B cell (primary cell): ENCODE measurements around the gene GC. TPM values are rescaled to one million over a fixed set of nuclear protein-coding genes. Genes with fewer than 3 reads are reported as not detected.

Experiments used
- ATAC-seq: fragments of 200-7000 bp; cut with Tn5 transposase; one replicate; pipeline ENCODE4 v1.10.0; 2021; ENCODE audit warnings: low read depth, mild to moderate bottlenecking, moderate number of reproducible peaks, moderate library complexity
- CTCF ChIA-PET: fragments of 350-600 bp; sonication (Branson Sonifier 250); formaldehyde crosslinking; loops from one replicate; lab custom pipeline; 2021; ENCODE audit warnings: antibody characterized with exemption, inconsistent platforms; lab: Charles Lee
- POLR2A ChIA-PET: fragments of 350-600 bp; sonication (Branson Sonifier 250); formaldehyde crosslinking; loops from one replicate; lab custom pipeline; 2021; ENCODE audit warnings: antibody characterized with exemption; lab: Charles Lee
- DNase-seq: peaks from one replicate; pipeline ENCODE4 v3.0.0; 2013
- H2AFZ ChIP-seq: 2 replicates; pipeline ENCODE4 v1.6.1; 2012; ENCODE audit warnings: mild to moderate bottlenecking, low read depth, low read length; ENCODE audit not compliant: insufficient read depth, poor library complexity, severe bottlenecking
- H3K27ac ChIP-seq, 2 donors: 1 replicate in 1 of 2; 2 replicates in 1 of 2; pipeline ENCODE4 v1.5.1; 2012 to 2013; ENCODE audit warnings: low read length in 2 of 2, mild to moderate bottlenecking in 2 of 2, moderate library complexity in 1 of 2
- H3K27me3 ChIP-seq, 4 experiments: fragments of 200-600 bp in 1 of 4; sonication (generic) in 1 of 4; replicated peaks in 1 of 4; 1 replicate in 2 of 4; 2 replicates in 2 of 4; pipeline versions ENCODE4 v1.6.1 to v1.7.0; 2013 to 2016; ENCODE audit warnings: low read length in 3 of 4, mild to moderate bottlenecking in 2 of 4, mixed read lengths in 1 of 4, moderate library complexity in 1 of 4; ENCODE audit not compliant: insufficient read depth in 4 of 4, control insufficient read depth in 3 of 4; ENCODE audit errors: control extremely low read depth in 1 of 4
- H3K36me3 ChIP-seq, 2 experiments: replicated peaks in 1 of 2; 1 replicate in 1 of 2; 2 replicates in 1 of 2; pipeline versions ENCODE4 v1.6.1 to v1.7.1; 2013; ENCODE audit warnings: low read length in 1 of 2; ENCODE audit not compliant: insufficient read depth in 2 of 2, control insufficient read depth in 1 of 2; ENCODE audit errors: control extremely low read depth in 1 of 2, extremely low read depth in 1 of 2
- H3K4me1 ChIP-seq, 2 donors: fragments of 200-600 bp in 1 of 2; sonication (generic) in 1 of 2; 1 replicate in 1 of 2; 2 replicates in 1 of 2; pipeline versions ENCODE4 v1.5.1 to v1.6.1; 2013 to 2017; ENCODE audit warnings: low read length in 2 of 2; ENCODE audit not compliant: control insufficient read depth in 2 of 2, insufficient read depth in 2 of 2
- H3K4me2 ChIP-seq: replicated peaks from 2 replicates; pipeline ENCODE3; 2012; ENCODE audit warnings: mild to moderate bottlenecking, low read depth, low read length; ENCODE audit not compliant: poor library complexity, severe bottlenecking
- H3K4me3 ChIP-seq, 5 experiments: fragments of 200-600 bp in 1 of 5; sonication (generic) in 1 of 5; 1 replicate in 3 of 5; 2 replicates in 2 of 5; pipeline versions ENCODE4 v1.5.1 to v1.7.0; 2011 to 2016; ENCODE audit warnings: low read length in 4 of 5, mild to moderate bottlenecking in 4 of 5, low read depth in 2 of 5, control low read depth in 1 of 5, moderate library complexity in 1 of 5; ENCODE audit not compliant: insufficient read depth in 1 of 5; ENCODE audit errors: control extremely low read depth in 1 of 5, extremely low read depth in 1 of 5
- H3K79me2 ChIP-seq: fragments of 200-600 bp; sonication (generic); one replicate; pipeline ENCODE4 v1.6.0; 2016; ENCODE audit warnings: low read length; ENCODE audit not compliant: control insufficient read depth, insufficient read depth
- H3K9ac ChIP-seq: fragments of 200-600 bp; sonication (generic); 2 replicates; pipeline ENCODE4 v1.6.1; 2017; ENCODE audit warnings: mild to moderate bottlenecking, low read length, moderate library complexity
- H3K9me3 ChIP-seq, 3 donors: one replicate each; pipeline versions ENCODE4 v1.6.1 to v1.7.1; 2013; ENCODE audit warnings: low read length in 2 of 3; ENCODE audit not compliant: control insufficient read depth in 2 of 3, insufficient read depth in 1 of 3; ENCODE audit errors: control extremely low read depth in 1 of 3
- H4K20me1 ChIP-seq: 2 replicates; pipeline ENCODE4 v1.6.0; 2012; ENCODE audit warnings: mild to moderate bottlenecking, low read length; ENCODE audit not compliant: insufficient read depth, control insufficient read depth, poor library complexity, severe bottlenecking
- H3K27ac Mint-ChIP-seq: one replicate; pipeline ENCODE4 v1.8.0; 2021; ENCODE audit warnings: mixed read lengths
- H3K27me3 Mint-ChIP-seq: one replicate; pipeline ENCODE4 v1.8.0; 2021; ENCODE audit warnings: mixed read lengths
- H3K4me1 Mint-ChIP-seq: one replicate; pipeline ENCODE4 v1.8.0; 2021; ENCODE audit warnings: mixed read lengths
- H3K4me3 Mint-ChIP-seq: one replicate; pipeline ENCODE4 v1.8.0; 2021; ENCODE audit warnings: mixed read lengths
- H3K9me3 Mint-ChIP-seq: one replicate; pipeline ENCODE4 v1.8.0; 2022; ENCODE audit warnings: mixed read lengths; ENCODE audit not compliant: insufficient read depth
- EZH2 ChIP-seq: IDR thresholded peaks from 2 replicates; pipeline ENCODE4 v1.6.1; 2012; ENCODE audit warnings: borderline replicate concordance, low read depth, mild to moderate bottlenecking, moderate library complexity, low read length; ENCODE audit not compliant: insufficient read depth, poor library complexity, severe bottlenecking
- WGBS: methylation state at CpG from one replicate; pipeline ENCODE4 v1.1.5; 2013; ENCODE audit warnings: missing lambda C conversion rate; ENCODE audit not compliant: insufficient coverage; 5-methylcytosine and 5-hydroxymethylcytosine counted together
- intact Hi-C: fragments of 100-400 bp; cut with micrococcal nuclease; formaldehyde crosslinking; loops from one replicate; pipeline ENCODE4 v1.10.0; 2022
- polyA plus RNA-seq: library from polyadenylated mRNA; depleted of rRNA; stranded (reverse); fragments of >200 nt; gene quantifications from 2 replicates; pipeline ENCODE4 v1.2.3, GENCODE V29; 2012
- total RNA-seq, 2 donors: library from RNA; stranded (reverse); fragments of 120-200 nt in 1 of 2; gene quantifications; 1 replicate in 1 of 2; 2 replicates in 1 of 2; pipeline versions ENCODE4 v1.2.3 to v1.2.4, GENCODE V29; 2013 to 2022
- TF ChIP-seq, protein P1 (sequence below): fragments of 200-600 bp; IDR thresholded peaks from one replicate; pipeline ENCODE4 v1.8.0; 2022; ENCODE audit warnings: antibody characterized with exemption, mild to moderate bottlenecking

Gene GC
- total and polyA plus RNA-seq, 2 donors (not counting 1 experiment from before 2014, with no cell fraction given): not detected

- no CpG with 5 or more reads among the region's 2 CpGs for WGBS
- Mint-ChIP-seq H3K27me3 (no peaks in the 10 kb centered on the region), H3K4me1 (no peaks in the 10 kb centered on the region), H3K9me3 (no peaks in the 10 kb centered on the region), H3K4me3 (no peak overlapping the region), H3K27ac (no peak overlapping the region)
- ChIA-PET POLR2A (no interaction called here), CTCF (no interaction called here)
- no peak overlapping the region for H3K4me2 ChIP-seq
- no peak for DNase-seq
- no peak for ATAC-seq
- no peaks in the 10 kb centered on the region for H3K36me3 ChIP-seq
- H2AFZ ChIP-seq: no peak overlapping the region
- no peak overlapping the region for H3K27ac ChIP-seq
- no peaks in the 10 kb centered on the region for H3K4me1 ChIP-seq
- TF ChIP-seq EZH2: no peak
- TF ChIP-seq, protein P1, sequence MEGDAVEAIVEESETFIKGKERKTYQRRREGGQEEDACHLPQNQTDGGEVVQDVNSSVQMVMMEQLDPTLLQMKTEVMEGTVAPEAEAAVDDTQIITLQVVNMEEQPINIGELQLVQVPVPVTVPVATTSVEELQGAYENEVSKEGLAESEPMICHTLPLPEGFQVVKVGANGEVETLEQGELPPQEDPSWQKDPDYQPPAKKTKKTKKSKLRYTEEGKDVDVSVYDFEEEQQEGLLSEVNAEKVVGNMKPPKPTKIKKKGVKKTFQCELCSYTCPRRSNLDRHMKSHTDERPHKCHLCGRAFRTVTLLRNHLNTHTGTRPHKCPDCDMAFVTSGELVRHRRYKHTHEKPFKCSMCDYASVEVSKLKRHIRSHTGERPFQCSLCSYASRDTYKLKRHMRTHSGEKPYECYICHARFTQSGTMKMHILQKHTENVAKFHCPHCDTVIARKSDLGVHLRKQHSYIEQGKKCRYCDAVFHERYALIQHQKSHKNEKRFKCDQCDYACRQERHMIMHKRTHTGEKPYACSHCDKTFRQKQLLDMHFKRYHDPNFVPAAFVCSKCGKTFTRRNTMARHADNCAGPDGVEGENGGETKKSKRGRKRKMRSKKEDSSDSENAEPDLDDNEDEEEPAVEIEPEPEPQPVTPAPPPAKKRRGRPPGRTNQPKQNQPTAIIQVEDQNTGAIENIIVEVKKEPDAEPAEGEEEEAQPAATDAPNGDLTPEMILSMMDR: no peak
- H3K4me3 ChIP-seq: no peak overlapping the region
- intact Hi-C loops: no loop called here
- H4K20me1 ChIP-seq: no peaks in the 10 kb centered on the region
- no peaks in the 10 kb centered on the region for H3K79me2 ChIP-seq
- no peak overlapping the region for H3K9ac ChIP-seq
- no peaks in the 10 kb centered on the region for H3K9me3 ChIP-seq
- H3K27me3 ChIP-seq: no peaks in the 10 kb centered on the region
These were observed 18.0 kb downstream of the GC start for GRCh38 chr4:71765821-71766383.

- no peaks in the 10 kb centered on the region for H3K4me1 ChIP-seq
- ATAC-seq: no peak
- H3K27ac ChIP-seq: no peak overlapping the region
- no peaks in the 10 kb centered on the region for H3K9me3 ChIP-seq
- H2AFZ ChIP-seq: no peak overlapping the region
- no peaks in the 10 kb centered on the region for H3K79me2 ChIP-seq
- TF ChIP-seq, protein P1: no peak
- TF ChIP-seq EZH2: no peak
- ChIA-PET CTCF (no interaction called here), POLR2A (no interaction called here)
- H3K4me2 ChIP-seq: no peak overlapping the region
- Mint-ChIP-seq H3K9me3 (no peaks in the 10 kb centered on the region), H3K4me3 (no peak overlapping the region), H3K27me3 (no peaks in the 10 kb centered on the region), H3K4me1 (no peaks in the 10 kb centered on the region), H3K27ac (no peak overlapping the region)
- H3K36me3 ChIP-seq: no peaks in the 10 kb centered on the region
- no peaks in the 10 kb centered on the region for H4K20me1 ChIP-seq
- intact Hi-C loops: no loop called here
- H3K4me3 ChIP-seq: no peak overlapping the region
- H3K9ac ChIP-seq: no peak overlapping the region
- 91% methylated on average over 3 of the region's 4 CpGs for WGBS
- DNase-seq: no peak
- H3K27me3 ChIP-seq: no peaks in the 10 kb centered on the region
These were observed 18.5 kb downstream of the GC start for GRCh38 chr4:71765350-71765749.
